Neural crest cell (in vitro differentiated cells): ENCODE data around the gene TLN1. TPM values are rescaled to one million over a fixed set of nuclear protein-coding genes. Genes with fewer than 3 reads are reported as not detected.

Experiments
- DNase-seq: peaks from one replicate; pipeline ENCODE4 v3.0.0; 2021; ENCODE audit warnings: low read depth, mixed read lengths, low spot score
- H3K27ac Mint-ChIP-seq: one replicate; pipeline ENCODE4 v1.8.0; 2021; ENCODE audit warnings: mild to moderate bottlenecking, mixed read lengths; ENCODE audit not compliant: unreplicated experiment
- H3K27me3 Mint-ChIP-seq: 2 replicates; pipeline ENCODE4 v1.8.0; 2021; ENCODE audit warnings: low read depth, mild to moderate bottlenecking, mixed read lengths
- H3K36me3 Mint-ChIP-seq: 2 replicates; pipeline ENCODE4 v1.8.0; 2021; ENCODE audit warnings: low read depth, mild to moderate bottlenecking, mixed read lengths
- H3K4me1 Mint-ChIP-seq: 2 replicates; pipeline ENCODE4 v1.8.0; 2021; ENCODE audit warnings: mixed read lengths
- H3K4me3 Mint-ChIP-seq: one replicate; pipeline ENCODE4 v1.8.0; 2021; ENCODE audit warnings: mild to moderate bottlenecking, mixed read lengths
- H3K9me3 Mint-ChIP-seq: 2 replicates; pipeline ENCODE4 v1.8.0; 2021; ENCODE audit warnings: mixed read lengths
- total RNA-seq: library from RNA; stranded (reverse); gene quantifications from 2 replicates; pipeline ENCODE4 v1.2.1, GENCODE V29; 2021
- TF ChIP-seq, protein P1 (sequence below): fragments of 200-600 bp; sonication (generic); conservative IDR thresholded peaks from 2 replicates; pipeline ENCODE4 v1.5.0; 2021; ENCODE audit warnings: antibody characterized with exemption, mild to moderate bottlenecking

Gene TLN1
- total RNA-seq, 1 donor from 2014 or later = 141 TPM

- no peak overlapping the region for H3K27ac Mint-ChIP-seq
- H3K4me3 Mint-ChIP-seq = no peak overlapping the region
- H3K27me3 Mint-ChIP-seq = no peaks in the 10 kb centered on the region
- no peaks in the 10 kb centered on the region for H3K4me1 Mint-ChIP-seq
- H3K36me3 Mint-ChIP-seq = peaks cover 30% of the 10 kb centered on the region
- TF ChIP-seq, protein P1, sequence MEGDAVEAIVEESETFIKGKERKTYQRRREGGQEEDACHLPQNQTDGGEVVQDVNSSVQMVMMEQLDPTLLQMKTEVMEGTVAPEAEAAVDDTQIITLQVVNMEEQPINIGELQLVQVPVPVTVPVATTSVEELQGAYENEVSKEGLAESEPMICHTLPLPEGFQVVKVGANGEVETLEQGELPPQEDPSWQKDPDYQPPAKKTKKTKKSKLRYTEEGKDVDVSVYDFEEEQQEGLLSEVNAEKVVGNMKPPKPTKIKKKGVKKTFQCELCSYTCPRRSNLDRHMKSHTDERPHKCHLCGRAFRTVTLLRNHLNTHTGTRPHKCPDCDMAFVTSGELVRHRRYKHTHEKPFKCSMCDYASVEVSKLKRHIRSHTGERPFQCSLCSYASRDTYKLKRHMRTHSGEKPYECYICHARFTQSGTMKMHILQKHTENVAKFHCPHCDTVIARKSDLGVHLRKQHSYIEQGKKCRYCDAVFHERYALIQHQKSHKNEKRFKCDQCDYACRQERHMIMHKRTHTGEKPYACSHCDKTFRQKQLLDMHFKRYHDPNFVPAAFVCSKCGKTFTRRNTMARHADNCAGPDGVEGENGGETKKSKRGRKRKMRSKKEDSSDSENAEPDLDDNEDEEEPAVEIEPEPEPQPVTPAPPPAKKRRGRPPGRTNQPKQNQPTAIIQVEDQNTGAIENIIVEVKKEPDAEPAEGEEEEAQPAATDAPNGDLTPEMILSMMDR = no peak
- DNase-seq = no peak
- no peaks in the 10 kb centered on the region for H3K9me3 Mint-ChIP-seq
Observed at GRCh38 chr9:35711501-35712428, 20.2 kb downstream of the TLN1 start.

- H3K4me1 Mint-ChIP-seq = no peaks in the 10 kb centered on the region
- H3K36me3 Mint-ChIP-seq = peaks cover 24% of the 10 kb centered on the region
- H3K27ac Mint-ChIP-seq = no peak overlapping the region
- DNase-seq = no peak
- TF ChIP-seq, protein P1 = no peak
- no peak overlapping the region for H3K4me3 Mint-ChIP-seq
- no peaks in the 10 kb centered on the region for H3K27me3 Mint-ChIP-seq
- H3K9me3 Mint-ChIP-seq = no peaks in the 10 kb centered on the region
Observed at GRCh38 chr9:35710818-35711500, 21.0 kb downstream of the TLN1 start.

- no peaks in the 10 kb centered on the region for H3K27me3 Mint-ChIP-seq
- TF ChIP-seq, protein P1 = no peak
- H3K9me3 Mint-ChIP-seq = no peaks in the 10 kb centered on the region
- H3K4me1 Mint-ChIP-seq = no peaks in the 10 kb centered on the region
- no peak for DNase-seq
- no peak overlapping the region for H3K27ac Mint-ChIP-seq
- peaks cover 31% of the 10 kb centered on the region for H3K36me3 Mint-ChIP-seq
- H3K4me3 Mint-ChIP-seq = no peak overlapping the region
Observed at GRCh38 chr9:35708146-35708545, 23.8 kb downstream of the TLN1 start.

DNA sequence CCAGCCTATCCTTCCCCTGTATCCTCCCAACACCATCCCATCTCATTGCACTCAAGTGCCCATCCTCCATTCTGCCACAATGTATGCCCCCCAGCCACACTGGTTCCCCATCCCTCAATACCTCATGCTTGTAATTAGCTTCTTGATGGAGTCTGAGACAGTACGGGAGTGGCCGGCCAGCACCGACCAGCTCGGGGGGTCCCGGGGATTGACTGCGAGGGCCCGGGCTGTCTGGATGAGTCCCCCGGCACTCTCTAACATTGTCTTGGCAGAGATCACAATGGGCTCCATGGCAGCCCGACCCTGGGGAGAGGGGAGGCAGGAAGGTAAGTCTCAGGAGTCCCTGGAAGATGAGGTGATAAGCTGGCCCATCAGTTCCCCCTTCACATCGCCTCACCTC, 25.0 kb downstream of the TLN1 start:
- Mint-ChIP-seq H3K36me3 (peaks cover 37% of the 10 kb centered on the region), H3K9me3 (no peaks in the 10 kb centered on the region), H3K27me3 (no peaks in the 10 kb centered on the region), H3K4me1 (no peaks in the 10 kb centered on the region), H3K27ac (no peak overlapping the region), H3K4me3 (no peak overlapping the region)
- DNase-seq = no peak
- TF ChIP-seq, protein P1 = no peak

- Mint-ChIP-seq H3K27ac (no peak overlapping the region), H3K36me3 (peaks cover 32% of the 10 kb centered on the region), H3K27me3 (no peaks in the 10 kb centered on the region)
Observed at GRCh38 chr9:35705836-35706430, 26.1 kb downstream of the TLN1 start.

More at GRCh38 chr9:35705836-35706430, 26.1 kb downstream of the TLN1 start:
- H3K4me1 Mint-ChIP-seq = no peaks in the 10 kb centered on the region
- TF ChIP-seq, protein P1 = no peak
- H3K4me3 Mint-ChIP-seq = no peak overlapping the region
- no peaks in the 10 kb centered on the region for H3K9me3 Mint-ChIP-seq
- no peak for DNase-seq
